Measurements from ENCODE around the gene CZIB. TPM values are rescaled to one million over a fixed set of nuclear protein-coding genes. Genes with fewer than 3 reads are reported as not detected.

The CZIB gene
- total RNA-seq, 1 donor from 2014 or later = 59.8 TPM

- no peak overlapping the region for H3K27ac Mint-ChIP-seq (ENCODE audit: unreplicated experiment)
- no peak for DNase-seq (ENCODE audit: extremely low spot score, unreplicated experiment)
Measured at GRCh38 chr1:53166912-53167311, 53.5 kb downstream of the CZIB start.

GRCh38 chr1:53166366-53166765 lies 54.1 kb downstream of the CZIB start:
- Mint-ChIP-seq H3K36me3 (ENCODE audit: unreplicated experiment) (no peaks in the 10 kb centered on the region), H3K27me3 (ENCODE audit: unreplicated experiment) (peaks cover 7% of the 10 kb centered on the region), H3K4me3 (ENCODE audit: unreplicated experiment) (no peak overlapping the region), H3K9me3 (ENCODE audit: unreplicated experiment) (no peaks in the 10 kb centered on the region), H3K4me1 (ENCODE audit: unreplicated experiment) (peaks cover 2% of the 10 kb centered on the region), H3K27ac (ENCODE audit: unreplicated experiment) (no peak overlapping the region)
- TF ChIP-seq CTCF (IDR thresholded peaks at IDR 0.05) = no peak
- no peak for DNase-seq (ENCODE audit: extremely low spot score, unreplicated experiment)

More at GRCh38 chr1:53166912-53167311, 53.5 kb downstream of the CZIB start:
- peaks cover 2% of the 10 kb centered on the region for H3K4me1 Mint-ChIP-seq (ENCODE audit: unreplicated experiment)
- no peak for TF ChIP-seq CTCF (IDR thresholded peaks at IDR 0.05)
- no peaks in the 10 kb centered on the region for H3K9me3 Mint-ChIP-seq (ENCODE audit: unreplicated experiment)
- peaks cover 7% of the 10 kb centered on the region for H3K27me3 Mint-ChIP-seq (ENCODE audit: unreplicated experiment)
- no peaks in the 10 kb centered on the region for H3K36me3 Mint-ChIP-seq (ENCODE audit: unreplicated experiment)
- no peak overlapping the region for H3K4me3 Mint-ChIP-seq (ENCODE audit: unreplicated experiment)

- Mint-ChIP-seq H3K27me3 (ENCODE audit: unreplicated experiment) (peaks cover 7% of the 10 kb centered on the region), H3K4me1 (ENCODE audit: unreplicated experiment) (peaks cover 2% of the 10 kb centered on the region), H3K36me3 (ENCODE audit: unreplicated experiment) (no peaks in the 10 kb centered on the region), H3K27ac (ENCODE audit: unreplicated experiment) (no peak overlapping the region), H3K4me3 (ENCODE audit: unreplicated experiment) (no peak overlapping the region), H3K9me3 (ENCODE audit: unreplicated experiment) (no peaks in the 10 kb centered on the region)
- TF ChIP-seq CTCF (IDR thresholded peaks at IDR 0.05) = no peak
- no peak for DNase-seq (ENCODE audit: extremely low spot score, unreplicated experiment)
Measured at GRCh38 chr1:53165408-53165961, 54.9 kb downstream of the CZIB start.

Other genes with a start within 250 kb of the CZIB start
- 6.5 and 6.6 TPM in 2 replicates for gene PODN, start 158.4 kb downstream of the CZIB start, total RNA-seq
- not detected in 2 replicates for gene SLC1A7, start 78.0 kb downstream of the CZIB start, total RNA-seq
- 15.6 and 16.6 TPM in 2 replicates for gene CPT2, start 23.8 kb downstream of the CZIB start, total RNA-seq
- gene MAGOH, start 17.9 kb upstream of the CZIB start, total RNA-seq = 34.5 and 37.7 TPM in 2 replicates
- gene LRP8, start 107.4 kb upstream of the CZIB start, total RNA-seq = 4.4 and 6.3 TPM in 2 replicates
- not detected in 2 replicates for gene DMRTB1, start 238.8 kb upstream of the CZIB start, total RNA-seq

Measured in osteocyte (in vitro differentiated cells).